Measurements from ENCODE around the gene WDR1. TPM values are rescaled to one million over a fixed set of nuclear protein-coding genes. Genes with fewer than 3 reads are reported as not detected.

WDR1 gene
- total and polyA plus RNA-seq, 10 of the 15 experiments (the other 5 are each of a cell fraction or from before 2014, with no cell fraction given): 28.5 to 397 (median 290) TPM

DNA sequence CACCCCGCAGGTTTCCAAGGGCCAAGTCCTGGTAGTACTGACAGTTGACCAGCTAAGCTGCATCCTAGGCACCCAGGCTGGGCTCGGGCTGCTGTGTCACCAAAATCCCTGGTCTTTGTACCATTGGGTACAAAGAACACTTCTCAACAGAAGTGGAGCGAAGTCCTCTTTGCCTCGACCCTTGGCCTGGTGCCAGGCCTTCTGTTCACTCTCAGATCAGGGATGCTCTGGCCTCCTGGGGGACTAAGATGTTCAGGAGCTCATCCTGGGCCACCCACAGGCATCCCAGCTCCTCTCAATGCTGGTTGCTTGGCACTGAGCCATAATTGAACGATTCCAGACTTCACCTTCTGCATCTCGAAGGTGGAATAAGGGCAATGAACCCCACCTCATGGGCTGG is 81.5 kb downstream of the WDR1 start:
- ChIA-PET POLR2A (no interaction called here), CTCF (no interaction called here), SMC1A (ENCODE audit: uncharacterized antibody, unreplicated experiment) (interaction anchor here (0.8 kb wide), 1 partner anchor 37 kb away, joined by 3 read pairs; no protein-coding TSS in a partner anchor), RAD21 (ENCODE audit: unreplicated experiment) (interaction anchor here (1.1 kb wide), 1 partner anchor 21 kb away, joined by 3 read pairs; no protein-coding TSS in a partner anchor)
- 53% methylated on average over 6 of the region's 6 CpGs for WGBS (ENCODE audit: insufficient coverage, insufficient replicate concordance, low lambda C conversion rate, missing lambda C conversion rate)
- TF ChIP-seq ATF7 (IDR thresholded peaks at IDR 0.05; ENCODE audit: low read depth) (no peak), NFYA (IDR thresholded peaks at IDR 0.05; ENCODE audit: borderline replicate concordance, low read depth, low read length) (no peak), FOXM1 (IDR thresholded peaks at IDR 0.05; ENCODE audit: low read depth, low read length) (no peak), ESRRA (IDR thresholded peaks at IDR 0.05; ENCODE audit: low read length) (no peak), TAF1 (IDR thresholded peaks at IDR 0.05; ENCODE audit: borderline replicate concordance, low read depth, low read length) (no peak)
- Histone ChIP-seq H3K4me3 (no peak overlapping the region), H3K9ac (ENCODE audit: control insufficient read depth, insufficient read depth, low read length) (no peak overlapping the region), H3K4me2 (ENCODE audit: control insufficient read depth, insufficient read depth) (no peak overlapping the region), H3K27ac (ENCODE audit: control insufficient read depth, insufficient read depth) (no peak overlapping the region), H2AFZ (ENCODE audit: control insufficient read depth, low read depth, low read length) (no peak overlapping the region), H3K9me3 (replicated peaks; ENCODE audit: control insufficient read depth, insufficient read depth, low read length) (no peaks in the 10 kb centered on the region), H3K36me3 (ENCODE audit: control insufficient read depth in 2 of 2, insufficient read depth in 2 of 2, low read length in 1 of 2) (no peaks in the 10 kb centered on the region), H3K79me2 (ENCODE audit: control insufficient read depth, insufficient read depth, low read length) (no peaks in the 10 kb centered on the region), H3K4me1 (ENCODE audit: control insufficient read depth, insufficient read depth, low read length) (no peaks in the 10 kb centered on the region), H4K20me1 (ENCODE audit: control insufficient read depth, insufficient read depth) (no peaks in the 10 kb centered on the region), H3K27me3 (replicated peaks in 1 of 2; ENCODE audit: control insufficient read depth in 2 of 2, insufficient read depth in 2 of 2, low read length in 1 of 2) (no peaks in the 10 kb centered on the region; a peak in 1 of 4 replicates)
- intact Hi-C loops (cut with micrococcal nuclease; ENCODE audit: unreplicated experiment) (no loop called here), in situ Hi-C loops (cut with MboI) (no loop called here)
- no TSS peak for BruUV-seq (replicated peaks)
- DNase-seq (ENCODE audit: low read depth, low spot score): no peak
- FAIRE-seq: no peak
- no peak for ATAC-seq

DNA sequence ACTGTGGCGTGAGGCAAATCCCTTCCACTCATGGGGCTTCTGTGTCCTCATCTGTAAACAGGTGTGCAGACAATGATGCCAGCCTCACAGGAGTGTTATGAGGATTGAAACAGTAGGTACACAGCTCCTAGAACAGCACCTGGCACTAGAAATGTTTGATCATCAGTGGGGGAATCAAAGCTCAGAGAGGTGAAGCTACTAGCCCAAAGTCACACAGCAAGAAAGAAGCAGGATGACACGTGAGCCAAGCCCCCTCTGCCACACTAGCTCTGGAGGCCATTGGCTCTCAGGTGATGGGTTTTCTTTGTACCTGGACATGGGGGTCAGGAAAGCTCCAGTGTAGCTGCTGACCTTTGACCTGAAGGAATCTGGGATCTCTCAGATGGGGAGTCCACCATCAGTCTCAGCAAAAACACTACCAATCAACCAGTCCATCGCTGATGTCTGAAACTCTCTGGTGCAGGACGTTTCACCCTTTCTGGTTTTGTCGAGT is 81.9 kb downstream of the WDR1 start:
- H3K79me2 ChIP-seq (ENCODE audit: control insufficient read depth, insufficient read depth, low read length): no peaks in the 10 kb centered on the region
- intact Hi-C loops (cut with micrococcal nuclease; ENCODE audit: unreplicated experiment) (no loop called here), in situ Hi-C loops (cut with MboI) (no loop called here)
- no peaks in the 10 kb centered on the region for H3K9me3 ChIP-seq (replicated peaks; ENCODE audit: control insufficient read depth, insufficient read depth, low read length)
- ATAC-seq (no peak), FAIRE-seq (no peak), DNase-seq (ENCODE audit: low read depth, low spot score) (no peak)
- SMC1A ChIA-PET (ENCODE audit: uncharacterized antibody, unreplicated experiment): no interaction called here
- no peak overlapping the region for H3K9ac ChIP-seq (ENCODE audit: control insufficient read depth, insufficient read depth, low read length)
- H2AFZ ChIP-seq (ENCODE audit: control insufficient read depth, low read depth, low read length): no peak overlapping the region
- no peak overlapping the region for H3K27ac ChIP-seq (ENCODE audit: control insufficient read depth, insufficient read depth)
- RAD21 ChIA-PET (ENCODE audit: unreplicated experiment): interaction anchor here (1.1 kb wide), 1 partner anchor 20 kb away, joined by 3 read pairs; no protein-coding TSS in a partner anchor
- H3K4me3 ChIP-seq: no peak overlapping the region
- no peaks in the 10 kb centered on the region for H3K4me1 ChIP-seq (ENCODE audit: control insufficient read depth, insufficient read depth, low read length)
- CTCF ChIA-PET: no interaction called here
- WGBS (ENCODE audit: insufficient coverage, insufficient replicate concordance, low lambda C conversion rate, missing lambda C conversion rate): 45% methylated on average over 5 of the region's 5 CpGs
- no TSS peak for BruUV-seq (replicated peaks)
- no peaks in the 10 kb centered on the region for H4K20me1 ChIP-seq (ENCODE audit: control insufficient read depth, insufficient read depth)
- POLR2A ChIA-PET: no interaction called here
- H3K4me2 ChIP-seq (ENCODE audit: control insufficient read depth, insufficient read depth): no peak overlapping the region
- TF ChIP-seq, protein P1, sequence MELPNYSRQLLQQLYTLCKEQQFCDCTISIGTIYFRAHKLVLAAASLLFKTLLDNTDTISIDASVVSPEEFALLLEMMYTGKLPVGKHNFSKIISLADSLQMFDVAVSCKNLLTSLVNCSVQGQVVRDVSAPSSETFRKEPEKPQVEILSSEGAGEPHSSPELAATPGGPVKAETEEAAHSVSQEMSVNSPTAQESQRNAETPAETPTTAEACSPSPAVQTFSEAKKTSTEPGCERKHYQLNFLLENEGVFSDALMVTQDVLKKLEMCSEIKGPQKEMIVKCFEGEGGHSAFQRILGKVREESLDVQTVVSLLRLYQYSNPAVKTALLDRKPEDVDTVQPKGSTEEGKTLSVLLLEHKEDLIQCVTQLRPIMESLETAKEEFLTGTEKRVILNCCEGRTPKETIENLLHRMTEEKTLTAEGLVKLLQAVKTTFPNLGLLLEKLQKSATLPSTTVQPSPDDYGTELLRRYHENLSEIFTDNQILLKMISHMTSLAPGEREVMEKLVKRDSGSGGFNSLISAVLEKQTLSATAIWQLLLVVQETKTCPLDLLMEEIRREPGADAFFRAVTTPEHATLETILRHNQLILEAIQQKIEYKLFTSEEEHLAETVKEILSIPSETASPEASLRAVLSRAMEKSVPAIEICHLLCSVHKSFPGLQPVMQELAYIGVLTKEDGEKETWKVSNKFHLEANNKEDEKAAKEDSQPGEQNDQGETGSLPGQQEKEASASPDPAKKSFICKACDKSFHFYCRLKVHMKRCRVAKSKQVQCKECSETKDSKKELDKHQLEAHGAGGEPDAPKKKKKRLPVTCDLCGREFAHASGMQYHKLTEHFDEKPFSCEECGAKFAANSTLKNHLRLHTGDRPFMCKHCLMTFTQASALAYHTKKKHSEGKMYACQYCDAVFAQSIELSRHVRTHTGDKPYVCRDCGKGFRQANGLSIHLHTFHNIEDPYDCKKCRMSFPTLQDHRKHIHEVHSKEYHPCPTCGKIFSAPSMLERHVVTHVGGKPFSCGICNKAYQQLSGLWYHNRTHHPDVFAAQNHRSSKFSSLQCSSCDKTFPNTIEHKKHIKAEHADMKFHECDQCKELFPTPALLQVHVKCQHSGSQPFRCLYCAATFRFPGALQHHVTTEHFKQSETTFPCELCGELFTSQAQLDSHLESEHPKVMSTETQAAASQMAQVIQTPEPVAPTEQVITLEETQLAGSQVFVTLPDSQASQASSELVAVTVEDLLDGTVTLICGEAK (IDR thresholded peaks at IDR 0.05; ENCODE audit: borderline replicate concordance): no peak
- peak; percentile 50 for TF ChIP-seq NR2F1 (conservative IDR thresholded peaks at IDR 0.05)
- no peaks in the 10 kb centered on the region; a peak in 1 of 4 replicates for H3K27me3 ChIP-seq (replicated peaks in 1 of 2; ENCODE audit: control insufficient read depth in 2 of 2, insufficient read depth in 2 of 2, low read length in 1 of 2)
- no peaks in the 10 kb centered on the region for H3K36me3 ChIP-seq (ENCODE audit: control insufficient read depth in 2 of 2, insufficient read depth in 2 of 2, low read length in 1 of 2)

Data from GM12878 (cell line).